B cell (primary cell): ENCODE data around the gene THBS3.

Experiments used
- EZH2 ChIP-seq: IDR thresholded peaks from 2 replicates; pipeline ENCODE4 v1.6.1; 2012; ENCODE audit warnings: borderline replicate concordance, low read depth, mild to moderate bottlenecking, moderate library complexity, low read length; ENCODE audit not compliant: insufficient read depth, poor library complexity, severe bottlenecking
- TF ChIP-seq, protein P1 (sequence below): fragments of 200-600 bp; IDR thresholded peaks from one replicate; pipeline ENCODE4 v1.8.0; 2022; ENCODE audit warnings: antibody characterized with exemption, mild to moderate bottlenecking

DNA sequence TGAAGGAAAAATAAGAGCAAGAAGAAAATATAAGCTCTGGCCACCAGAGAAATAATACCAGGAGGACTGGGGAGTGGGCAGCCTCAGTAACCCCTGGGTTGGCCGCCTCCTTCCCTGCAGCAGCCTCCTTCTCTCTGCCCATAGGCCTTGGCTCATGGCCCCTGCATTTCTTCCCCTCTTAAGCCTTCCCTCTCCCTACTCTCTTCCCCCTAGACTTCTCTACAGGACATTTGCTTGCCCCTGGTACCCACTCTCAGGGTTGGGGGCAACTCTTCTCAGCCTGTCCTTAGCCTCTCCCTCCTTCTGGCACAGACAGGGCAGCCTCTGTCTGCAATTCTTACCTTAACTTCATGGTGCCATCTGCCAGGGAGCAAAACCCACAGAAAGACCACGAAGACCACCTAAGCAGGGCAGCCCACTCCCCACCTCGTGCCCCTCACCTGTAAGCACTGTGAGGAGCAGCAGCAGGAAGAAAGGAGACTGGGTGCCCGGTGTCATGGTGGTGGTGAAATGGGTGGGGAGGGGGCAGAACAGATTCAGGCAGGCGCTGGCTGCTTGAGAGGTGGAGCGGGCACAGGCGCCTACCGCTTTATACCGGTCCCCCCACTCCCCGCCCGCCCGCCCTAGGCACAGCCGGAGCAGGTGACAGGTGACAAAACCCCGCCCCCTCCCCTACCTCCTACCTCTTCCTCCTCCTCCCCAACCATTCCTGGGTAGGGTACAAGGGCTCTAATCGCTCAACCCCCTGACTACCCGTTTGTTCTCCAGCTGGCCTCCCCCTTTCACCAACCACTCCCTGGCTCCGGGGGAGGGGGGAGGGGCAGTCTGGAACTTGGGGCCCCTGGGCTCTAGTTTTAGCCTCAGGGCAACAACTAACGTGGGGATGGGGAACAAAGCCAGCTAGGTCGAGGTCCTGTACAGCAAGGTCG lies 15.1 kb downstream of the THBS3 start:
- TF ChIP-seq, protein P1, sequence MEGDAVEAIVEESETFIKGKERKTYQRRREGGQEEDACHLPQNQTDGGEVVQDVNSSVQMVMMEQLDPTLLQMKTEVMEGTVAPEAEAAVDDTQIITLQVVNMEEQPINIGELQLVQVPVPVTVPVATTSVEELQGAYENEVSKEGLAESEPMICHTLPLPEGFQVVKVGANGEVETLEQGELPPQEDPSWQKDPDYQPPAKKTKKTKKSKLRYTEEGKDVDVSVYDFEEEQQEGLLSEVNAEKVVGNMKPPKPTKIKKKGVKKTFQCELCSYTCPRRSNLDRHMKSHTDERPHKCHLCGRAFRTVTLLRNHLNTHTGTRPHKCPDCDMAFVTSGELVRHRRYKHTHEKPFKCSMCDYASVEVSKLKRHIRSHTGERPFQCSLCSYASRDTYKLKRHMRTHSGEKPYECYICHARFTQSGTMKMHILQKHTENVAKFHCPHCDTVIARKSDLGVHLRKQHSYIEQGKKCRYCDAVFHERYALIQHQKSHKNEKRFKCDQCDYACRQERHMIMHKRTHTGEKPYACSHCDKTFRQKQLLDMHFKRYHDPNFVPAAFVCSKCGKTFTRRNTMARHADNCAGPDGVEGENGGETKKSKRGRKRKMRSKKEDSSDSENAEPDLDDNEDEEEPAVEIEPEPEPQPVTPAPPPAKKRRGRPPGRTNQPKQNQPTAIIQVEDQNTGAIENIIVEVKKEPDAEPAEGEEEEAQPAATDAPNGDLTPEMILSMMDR = no peak
- no peak for TF ChIP-seq EZH2
